Measurements from ENCODE around the gene ARMH1.
"Not testable (repeated sequence)": the region's sequence is repeated elsewhere in the genome, so short reads cannot be mapped to it uniquely, and the experiment has no call there.

ARMH1 gene

GRCh38 chr1:44645476-44646244 is 28.9 kb upstream of the ARMH1 start:
- DNase-seq = peak; percentile 35 to 90

- no peak for DNase-seq
These were observed 28.0 kb upstream of the ARMH1 start for GRCh38 chr1:44646261-44647110.

- no peak for DNase-seq
These were observed 26.6 kb upstream of the ARMH1 start for GRCh38 chr1:44647896-44648295.

- no peak for DNase-seq
These were observed 25.8 kb upstream of the ARMH1 start for GRCh38 chr1:44648529-44649250.

GRCh38 chr1:44649788-44650158 is 24.7 kb upstream of the ARMH1 start:
- no peak for DNase-seq

- DNase-seq = no peak
These were observed 24.2 kb upstream of the ARMH1 start for GRCh38 chr1:44650159-44650831.

GRCh38 chr1:44651069-44651468 is 23.4 kb upstream of the ARMH1 start:
- no peak for DNase-seq

GRCh38 chr1:44652445-44653106 is 21.9 kb upstream of the ARMH1 start:
- peak; percentile 43 to 85 for DNase-seq

GRCh38 chr1:44653107-44653964 is 21.2 kb upstream of the ARMH1 start:
- no peak for DNase-seq

- DNase-seq = no peak
These were observed 19.8 kb upstream of the ARMH1 start for GRCh38 chr1:44654621-44655187.

- DNase-seq = no peak
These were observed 18.9 kb upstream of the ARMH1 start for GRCh38 chr1:44655609-44656008.

GRCh38 chr1:44659566-44659965 is 14.9 kb upstream of the ARMH1 start:
- no peak for DNase-seq

GRCh38 chr1:44660176-44660575 is 14.3 kb upstream of the ARMH1 start:
- peak; percentile 13 to 58 for DNase-seq

- DNase-seq = no peak
These were observed 12.5 kb upstream of the ARMH1 start for GRCh38 chr1:44661781-44662682.

- no peak for DNase-seq
These were observed 11.9 kb upstream of the ARMH1 start for GRCh38 chr1:44662683-44663030.

- DNase-seq = no peak
These were observed 11.1 kb upstream of the ARMH1 start for GRCh38 chr1:44663417-44663816.

- DNase-seq = no peak
These were observed 9.7 kb upstream of the ARMH1 start for GRCh38 chr1:44664730-44665370.

GRCh38 chr1:44666719-44667118 is 7.8 kb upstream of the ARMH1 start:
- not testable (repeated sequence) for DNase-seq
